ENCODE measurements around the gene SH3BP4.

- TF ChIP-seq CTCF (IDR thresholded peaks at IDR 0.05; ENCODE audit: insufficient read depth, low read length, poor library complexity, severe bottlenecking), result no peak
- no peak for TF ChIP-seq EZH2phosphoT487 (conservative IDR thresholded peaks at IDR 0.05; ENCODE audit: low read length)
These were observed 89.6 kb downstream of the SH3BP4 start for GRCh38 chr2:235041221-235041917.

All from SU-DHL-6 (cell line).